Chondrocyte (in vitro differentiated cells): Measurements from ENCODE around the gene CEP85. TPM values are rescaled to one million over a fixed set of nuclear protein-coding genes. Genes with fewer than 3 reads are reported as not detected.
A peak's percentile ranks its signal among the peaks of the same experiment; 100 is the strongest.

Experiments used
- DNase-seq: peaks from one replicate; pipeline ENCODE4 v3.0.0; 2021; ENCODE audit warnings: mixed read lengths, low spot score
- H3K27ac Mint-ChIP-seq: one replicate; pipeline ENCODE4 v1.8.0; 2021; ENCODE audit warnings: mild to moderate bottlenecking, moderate library complexity, mixed read lengths; ENCODE audit not compliant: unreplicated experiment
- H3K27me3 Mint-ChIP-seq: 2 replicates; pipeline ENCODE4 v1.8.0; 2021; ENCODE audit warnings: low read depth, mixed read lengths
- H3K36me3 Mint-ChIP-seq: 2 replicates; pipeline ENCODE4 v1.8.0; 2021; ENCODE audit warnings: low read depth, mixed read lengths
- H3K4me1 Mint-ChIP-seq: 2 replicates; pipeline ENCODE4 v1.8.0; 2021; ENCODE audit warnings: low read depth, mild to moderate bottlenecking, mixed read lengths
- H3K4me3 Mint-ChIP-seq: one replicate; pipeline ENCODE4 v1.8.0; 2021; ENCODE audit warnings: mild to moderate bottlenecking, moderate library complexity, mixed read lengths; ENCODE audit not compliant: unreplicated experiment
- H3K9me3 Mint-ChIP-seq: 2 replicates; pipeline ENCODE4 v1.8.0; 2021; ENCODE audit warnings: low read depth, mixed read lengths
- total RNA-seq: library from RNA; stranded (reverse); gene quantifications from 3 replicates; pipeline ENCODE4 v1.2.1, GENCODE V29; 2021
- TF ChIP-seq, protein P1 (sequence below): fragments of 200-600 bp; sonication (generic); IDR thresholded peaks from 2 replicates; pipeline ENCODE4 v1.5.0; 2021; ENCODE audit warnings: antibody characterized with exemption, mild to moderate bottlenecking, moderate library complexity

Gene CEP85
- total RNA-seq, 1 donor from 2014 or later: 13.1 TPM

- no peak for DNase-seq
- peaks cover 5% of the 10 kb centered on the region for H3K4me1 Mint-ChIP-seq
- TF ChIP-seq, protein P1, sequence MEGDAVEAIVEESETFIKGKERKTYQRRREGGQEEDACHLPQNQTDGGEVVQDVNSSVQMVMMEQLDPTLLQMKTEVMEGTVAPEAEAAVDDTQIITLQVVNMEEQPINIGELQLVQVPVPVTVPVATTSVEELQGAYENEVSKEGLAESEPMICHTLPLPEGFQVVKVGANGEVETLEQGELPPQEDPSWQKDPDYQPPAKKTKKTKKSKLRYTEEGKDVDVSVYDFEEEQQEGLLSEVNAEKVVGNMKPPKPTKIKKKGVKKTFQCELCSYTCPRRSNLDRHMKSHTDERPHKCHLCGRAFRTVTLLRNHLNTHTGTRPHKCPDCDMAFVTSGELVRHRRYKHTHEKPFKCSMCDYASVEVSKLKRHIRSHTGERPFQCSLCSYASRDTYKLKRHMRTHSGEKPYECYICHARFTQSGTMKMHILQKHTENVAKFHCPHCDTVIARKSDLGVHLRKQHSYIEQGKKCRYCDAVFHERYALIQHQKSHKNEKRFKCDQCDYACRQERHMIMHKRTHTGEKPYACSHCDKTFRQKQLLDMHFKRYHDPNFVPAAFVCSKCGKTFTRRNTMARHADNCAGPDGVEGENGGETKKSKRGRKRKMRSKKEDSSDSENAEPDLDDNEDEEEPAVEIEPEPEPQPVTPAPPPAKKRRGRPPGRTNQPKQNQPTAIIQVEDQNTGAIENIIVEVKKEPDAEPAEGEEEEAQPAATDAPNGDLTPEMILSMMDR: no peak
- no peaks in the 10 kb centered on the region for H3K36me3 Mint-ChIP-seq
- no peak overlapping the region for H3K4me3 Mint-ChIP-seq
- H3K27me3 Mint-ChIP-seq: peaks cover 7% of the 10 kb centered on the region
- H3K9me3 Mint-ChIP-seq: no peaks in the 10 kb centered on the region
- H3K27ac Mint-ChIP-seq: no peak overlapping the region
These were observed 83.1 kb downstream of the CEP85 start for GRCh38 chr1:26317146-26317545.

GRCh38 chr1:26317612-26318337 lies 83.8 kb downstream of the CEP85 start, which contains the start of gene CD52:
TSS of gene CD52 (plus strand) at chr1:26317958. CDS start at chr1:26318018, 60 bp downstream.
- TF ChIP-seq, protein P1: no peak
- no peak for DNase-seq
- Mint-ChIP-seq H3K9me3 (no peaks in the 10 kb centered on the region), H3K36me3 (no peaks in the 10 kb centered on the region), H3K4me3 (no peak within 1 kb of the TSS), H3K27me3 (peaks cover 7% of the 10 kb centered on the region), H3K27ac (peak within 1 kb of the TSS; percentile 15), H3K4me1 (peaks cover 5% of the 10 kb centered on the region)

DNA sequence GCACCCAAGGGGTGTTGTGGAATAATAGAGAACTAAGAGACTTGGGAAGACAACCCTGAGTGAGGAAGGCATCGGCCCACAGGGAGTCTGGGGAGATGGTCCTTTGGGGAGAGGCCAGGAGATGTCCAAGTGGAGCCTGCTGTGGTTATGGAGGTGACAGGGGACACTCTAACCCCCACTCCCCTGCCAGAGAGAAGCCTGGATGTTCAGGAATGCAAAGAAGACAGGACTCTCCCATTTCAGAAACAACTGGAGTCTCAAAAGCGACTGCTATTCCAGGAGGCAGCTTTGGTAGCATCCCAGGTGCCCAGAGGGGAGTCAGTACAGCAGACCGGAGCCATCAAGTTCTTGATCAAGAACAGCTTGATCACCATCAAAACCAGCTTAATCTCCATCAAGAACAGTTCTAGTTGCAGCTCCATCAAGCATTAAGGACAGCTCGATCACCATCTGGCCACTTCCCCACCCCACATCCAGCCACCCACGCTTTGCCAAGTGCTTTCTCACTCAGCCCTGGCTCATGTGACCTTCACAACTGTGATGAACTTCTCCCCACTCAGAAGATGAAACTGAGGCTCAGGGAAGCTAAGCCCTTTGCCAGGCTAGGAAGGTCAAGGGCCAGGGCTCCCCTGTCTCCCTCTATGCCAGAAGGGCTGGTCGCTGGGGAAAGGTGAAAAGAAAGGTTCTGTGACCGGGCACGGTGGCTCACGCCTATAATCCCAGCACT lies 84.5 kb downstream of the CEP85 start:
- TF ChIP-seq, protein P1: no peak
- H3K9me3 Mint-ChIP-seq: no peaks in the 10 kb centered on the region
- H3K36me3 Mint-ChIP-seq: no peaks in the 10 kb centered on the region
- H3K27ac Mint-ChIP-seq: no peak overlapping the region
- peaks cover 5% of the 10 kb centered on the region for H3K27me3 Mint-ChIP-seq
- no peak overlapping the region for H3K4me3 Mint-ChIP-seq
- H3K4me1 Mint-ChIP-seq: peaks cover 5% of the 10 kb centered on the region
- no peak for DNase-seq

DNA sequence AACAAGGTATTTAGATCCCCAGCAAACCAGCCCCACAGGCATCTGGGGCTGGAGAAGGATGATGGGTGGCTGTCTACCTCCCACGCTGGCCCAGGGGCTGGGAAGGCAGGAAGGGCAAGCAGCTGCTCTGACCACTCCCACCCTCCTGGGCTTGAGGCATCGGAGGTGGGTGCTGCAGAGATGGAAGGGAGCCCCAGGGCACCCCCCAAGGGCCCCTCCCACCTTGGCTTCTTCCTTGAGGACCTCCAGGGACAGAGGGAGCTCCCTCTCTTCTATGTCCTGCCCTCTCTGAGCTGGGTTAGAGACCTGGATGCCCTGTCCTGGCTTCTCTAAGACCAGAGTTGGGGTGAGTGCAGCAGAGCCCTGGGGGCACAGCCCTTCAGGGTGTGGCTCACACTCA lies 86.9 kb downstream of the CEP85 start:
- H3K4me1 Mint-ChIP-seq: peaks cover 5% of the 10 kb centered on the region
- DNase-seq: no peak
- no peak overlapping the region for H3K4me3 Mint-ChIP-seq
- TF ChIP-seq, protein P1: no peak
- H3K27me3 Mint-ChIP-seq: no peaks in the 10 kb centered on the region
- H3K27ac Mint-ChIP-seq: no peak overlapping the region
- no peaks in the 10 kb centered on the region for H3K36me3 Mint-ChIP-seq
- no peaks in the 10 kb centered on the region for H3K9me3 Mint-ChIP-seq

GRCh38 chr1:26321315-26322041 lies 87.5 kb downstream of the CEP85 start:
- TF ChIP-seq, protein P1: peak; percentile 92
- H3K4me3 Mint-ChIP-seq: peak overlapping the region; percentile 42
- no peaks in the 10 kb centered on the region for H3K9me3 Mint-ChIP-seq
- no peaks in the 10 kb centered on the region for H3K36me3 Mint-ChIP-seq
- H3K27me3 Mint-ChIP-seq: no peaks in the 10 kb centered on the region
- peak; percentile 95 for DNase-seq
- H3K27ac Mint-ChIP-seq: no peak overlapping the region
- H3K4me1 Mint-ChIP-seq: peaks cover 5% of the 10 kb centered on the region
